ENCODE data around the gene RXRA. TPM values are rescaled to one million over a fixed set of nuclear protein-coding genes. Genes with fewer than 3 reads are reported as not detected.

The RXRA gene
- total RNA-seq, 1 donor from 2014 or later: 49.4 TPM

DNA sequence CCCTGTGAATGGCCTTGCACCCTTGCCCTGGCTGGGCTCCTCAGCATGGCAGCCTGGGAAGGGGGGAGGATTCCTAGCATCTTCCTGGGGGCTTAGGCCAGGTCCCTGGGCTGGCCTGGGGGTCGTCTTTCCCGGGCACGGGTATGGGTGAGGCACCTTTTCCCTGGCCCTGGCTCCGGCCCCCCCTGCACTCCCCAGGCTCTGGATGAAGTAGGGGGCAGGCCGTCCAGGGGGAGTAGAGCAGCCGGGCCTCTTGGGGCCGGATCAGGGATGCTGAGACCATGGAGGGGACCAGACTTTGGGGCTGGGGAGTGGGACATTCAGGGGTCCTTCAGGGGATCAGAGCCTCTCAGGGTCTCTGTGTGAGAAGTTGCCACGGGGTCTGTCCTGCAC, 6.6 kb downstream of the RXRA start:
- Histone ChIP-seq H3K27ac (peak overlapping the region; percentile 57), H3K27me3 (no peaks in the 10 kb centered on the region), H3K36me3 (no peaks in the 10 kb centered on the region), H3K4me3 (peak overlapping the region; percentile 4 to 21), H3K9me3 (no peaks in the 10 kb centered on the region), H3K4me1 (peaks cover 99% of the 10 kb centered on the region)
- no peak for TF ChIP-seq POLR2AphosphoS5 (IDR thresholded peaks at IDR 0.05; ENCODE audit: insufficient read depth in 1 of 2, low read depth in 1 of 2)
- TF ChIP-seq POLR2A (IDR thresholded peaks at IDR 0.05): no peak
- TF ChIP-seq CTCF (IDR thresholded peaks at IDR 0.05): no peak
- DNase-seq (ENCODE audit: extremely low spot score in 2 of 2): no peak
- intact Hi-C loops (cut with DNase I): no loop called here

DNA sequence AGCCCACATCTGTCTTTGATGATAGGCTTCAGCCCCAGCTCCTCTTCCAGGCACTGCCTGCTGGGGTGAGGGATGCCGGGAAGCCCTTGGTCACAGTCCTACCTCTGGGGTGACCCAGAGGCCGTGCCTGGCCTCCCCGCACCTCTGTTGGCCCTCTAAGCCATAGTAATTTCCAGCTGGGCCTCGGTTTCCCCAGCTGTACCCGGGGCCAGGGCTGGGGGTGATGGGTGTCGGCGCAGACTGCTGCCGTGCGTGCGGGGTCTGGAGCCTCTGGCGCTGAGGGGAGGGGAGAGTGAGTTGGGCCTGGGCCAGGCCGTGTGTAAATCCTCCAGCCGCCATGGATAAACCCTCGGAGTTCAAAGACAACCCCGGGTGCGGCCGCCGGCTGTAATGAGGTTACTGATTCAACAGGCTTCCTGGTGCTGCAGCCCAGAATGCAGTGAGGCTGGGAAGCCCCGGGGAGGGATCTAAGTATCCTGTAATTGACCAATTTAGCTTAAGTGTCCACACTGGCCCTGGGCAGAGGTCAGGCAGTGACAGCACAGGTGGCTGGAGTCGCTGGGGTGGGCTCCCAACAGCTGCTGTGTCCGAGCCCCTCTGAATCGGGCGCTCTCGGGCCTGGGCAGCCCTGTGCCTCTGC, 7.1 kb downstream of the RXRA start:
- no peak for DNase-seq (ENCODE audit: extremely low spot score in 2 of 2)
- Histone ChIP-seq H3K36me3 (no peaks in the 10 kb centered on the region), H3K4me1 (peaks cover 99% of the 10 kb centered on the region), H3K27ac (peak overlapping the region; percentile 57), H3K9me3 (no peaks in the 10 kb centered on the region), H3K27me3 (no peaks in the 10 kb centered on the region), H3K4me3 (peak overlapping the region; percentile 4 to 21)
- intact Hi-C loops (cut with DNase I): no loop called here
- TF ChIP-seq POLR2A (IDR thresholded peaks at IDR 0.05) (no peak), CTCF (IDR thresholded peaks at IDR 0.05) (no peak), POLR2AphosphoS5 (IDR thresholded peaks at IDR 0.05; ENCODE audit: insufficient read depth in 1 of 2, low read depth in 1 of 2) (no peak)

DNA sequence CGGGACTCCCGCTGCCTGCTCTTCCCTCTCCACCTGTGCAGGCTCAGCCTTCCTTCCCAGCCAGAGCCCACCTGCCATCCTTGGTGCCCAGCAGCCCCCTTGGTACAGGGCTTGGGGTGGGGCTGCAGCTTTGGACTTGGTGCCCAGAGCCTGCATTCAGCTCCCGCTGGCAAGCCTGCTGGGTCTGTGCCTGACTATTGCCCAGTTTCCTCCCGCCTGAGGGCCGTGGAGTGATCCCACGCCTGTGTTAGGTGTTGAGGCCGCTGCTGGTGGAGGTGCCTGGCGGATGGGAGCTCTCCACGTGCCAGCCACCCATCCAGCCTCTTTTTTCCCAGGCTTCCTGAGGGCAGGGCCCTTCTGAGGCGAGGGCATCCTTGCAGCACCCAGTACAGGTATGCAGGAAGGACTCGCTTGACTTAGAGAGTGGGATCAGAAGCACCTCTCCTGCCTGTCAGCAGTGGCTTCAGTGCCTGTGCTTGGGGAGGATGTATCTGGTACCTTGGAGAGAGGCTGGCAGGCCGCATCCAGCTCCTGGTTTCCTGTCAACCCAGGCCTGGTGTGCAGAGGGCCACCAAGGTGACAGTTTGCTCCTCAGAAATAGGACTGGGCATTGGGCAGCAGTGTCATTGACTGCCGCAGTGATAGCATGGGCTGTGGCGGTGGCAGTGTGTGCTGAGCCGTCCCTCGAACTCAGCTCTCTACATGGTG, 7.8 kb downstream of the RXRA start:
- Histone ChIP-seq H3K27me3 (no peaks in the 10 kb centered on the region), H3K4me1 (peaks cover 100% of the 10 kb centered on the region), H3K36me3 (no peaks in the 10 kb centered on the region), H3K27ac (peak overlapping the region; percentile 57), H3K9me3 (no peaks in the 10 kb centered on the region), H3K4me3 (peak overlapping the region in 1 of 2 donors; percentile 4)
- intact Hi-C loops (cut with DNase I): no loop called here
- no peak for DNase-seq (ENCODE audit: extremely low spot score in 2 of 2)
- TF ChIP-seq CTCF (IDR thresholded peaks at IDR 0.05) (no peak), POLR2A (IDR thresholded peaks at IDR 0.05) (no peak), POLR2AphosphoS5 (IDR thresholded peaks at IDR 0.05; ENCODE audit: insufficient read depth in 1 of 2, low read depth in 1 of 2) (no peak)

DNA sequence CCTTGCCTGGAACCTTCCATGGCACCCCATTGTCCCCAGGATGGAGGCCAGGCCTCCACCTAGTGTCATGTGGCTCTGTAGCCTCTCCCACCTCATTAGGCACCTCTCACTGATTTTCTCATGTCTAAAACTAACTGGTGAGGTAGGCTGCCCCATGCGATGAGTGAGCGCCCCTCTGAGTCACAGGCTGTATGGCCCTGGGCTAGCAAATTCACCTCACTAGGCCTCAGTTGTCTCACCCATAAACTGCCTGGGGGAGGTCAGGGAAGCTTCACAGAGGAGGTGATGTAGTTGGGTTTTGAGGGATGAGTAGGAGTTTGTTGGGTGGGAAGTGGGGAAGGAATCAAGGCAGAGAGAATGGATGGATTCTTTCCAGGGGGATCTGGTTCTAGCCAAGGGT, 8.8 kb downstream of the RXRA start:
- intact Hi-C loops (cut with DNase I): no loop called here
- Histone ChIP-seq H3K27me3 (no peaks in the 10 kb centered on the region), H3K9me3 (no peaks in the 10 kb centered on the region), H3K4me3 (no peak overlapping the region), H3K36me3 (no peaks in the 10 kb centered on the region), H3K27ac (no peak overlapping the region), H3K4me1 (peaks cover 100% of the 10 kb centered on the region)
- TF ChIP-seq POLR2AphosphoS5 (IDR thresholded peaks at IDR 0.05; ENCODE audit: insufficient read depth in 1 of 2, low read depth in 1 of 2) (no peak), POLR2A (IDR thresholded peaks at IDR 0.05) (no peak), CTCF (IDR thresholded peaks at IDR 0.05) (no peak)
- no peak for DNase-seq (ENCODE audit: extremely low spot score in 2 of 2)

Data from vagina (tissue), 2 donors.